OCI-LY7 (cell line): ENCODE results near the gene CD302.

Experiments used
- CTCF ChIP-seq: fragments of 200-600 bp; sonication (generic); conservative IDR thresholded peaks from 2 replicates; pipeline ENCODE4 v1.5.1; 2014; ENCODE audit warnings: mild to moderate bottlenecking, antibody characterized with exemption, low read length, moderate library complexity, mixed read lengths
- EZH2phosphoT487 ChIP-seq: fragments of 200-600 bp; sonication (generic); IDR thresholded peaks from 2 replicates; pipeline ENCODE4 v1.6.1; 2018; ENCODE audit warnings: low read depth, borderline replicate concordance, mild to moderate bottlenecking, mixed run types, antibody characterized with exemption, low read length, moderate library complexity, mixed read lengths

DNA sequence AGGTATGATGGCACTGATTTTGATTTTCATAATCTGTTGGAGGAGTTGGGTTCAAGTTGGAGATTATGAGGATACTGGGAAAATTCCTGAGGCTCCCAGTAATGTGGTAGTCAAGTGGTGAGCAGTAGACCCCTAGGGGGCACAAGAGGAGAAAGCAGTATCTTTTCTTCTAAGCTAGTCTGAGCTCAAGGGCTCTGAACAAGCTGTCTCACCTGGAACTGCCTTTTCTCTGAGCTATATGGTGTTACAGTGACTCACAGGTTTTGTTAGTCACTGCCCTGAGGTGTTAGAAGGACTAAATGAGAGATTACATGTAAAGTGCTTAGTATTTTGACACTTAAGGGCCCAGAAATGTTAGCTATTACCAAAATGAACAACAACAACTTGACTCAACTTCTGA is 42.2 kb downstream of the CD302 start:
- TF ChIP-seq CTCF (peak; percentile 55), EZH2phosphoT487 (no peak)
